A673 (cell line): ENCODE data around the gene STAB1. TPM values are rescaled to one million over a fixed set of nuclear protein-coding genes. Genes with fewer than 3 reads are reported as not detected.

ENCODE experiments used
- BruUV-seq: library from RNA; stranded (reverse); fragments of 400-500 nt; replicated peaks from 2 replicates; lab custom pipeline; 2021; lab: Mats Ljungman, UMichigan
- CTCF ChIA-PET: fragments of 300-600 bp; sonication (Branson Sonifier 250); formaldehyde crosslinking; loops from one replicate; lab custom pipeline; 2022; ENCODE audit warnings: antibody characterized with exemption; lab: Charles Lee
- POLR2A ChIA-PET: fragments of 300-600 bp; sonication (Branson Sonifier 250); formaldehyde crosslinking; loops from one replicate; lab custom pipeline; 2022; ENCODE audit warnings: antibody characterized with exemption; ENCODE audit not compliant: low non-redundant PET; lab: Charles Lee
- DNase-seq: peaks from one replicate; pipeline ENCODE4 v3.0.0-alpha.2; 2015; ENCODE audit warnings: low spot score
- H3K27ac ChIP-seq: fragments of 200-600 bp; sonication (generic); 2 replicates; pipeline ENCODE4 v1.5.1; 2016; ENCODE audit warnings: mixed run types, low read depth, mild to moderate bottlenecking, mixed read lengths, antibody characterized with exemption, low read length; ENCODE audit not compliant: poor library complexity, severe bottlenecking
- H3K27me3 ChIP-seq: fragments of 200-600 bp; sonication (generic); replicated peaks from 2 replicates; pipeline ENCODE4 v1.6.1; 2017; ENCODE audit warnings: mixed run types, low read depth, mild to moderate bottlenecking, mixed read lengths, antibody characterized with exemption, low read length; ENCODE audit not compliant: insufficient read depth, poor library complexity
- H3K36me3 ChIP-seq: fragments of 200-600 bp; sonication (generic); 2 replicates; pipeline ENCODE4 v1.6.1; 2016; ENCODE audit warnings: mixed run types, mild to moderate bottlenecking, mixed read lengths, antibody characterized with exemption, low read length; ENCODE audit not compliant: insufficient read depth, poor library complexity, severe bottlenecking
- H3K4me1 ChIP-seq: fragments of 200-600 bp; sonication (generic); 2 replicates; pipeline ENCODE4 v1.6.1; 2017; ENCODE audit warnings: mixed run types, mild to moderate bottlenecking, mixed read lengths, antibody characterized with exemption, low read length; ENCODE audit not compliant: insufficient read depth, poor library complexity, severe bottlenecking
- H3K4me3 ChIP-seq: fragments of 200-600 bp; sonication (generic); 2 replicates; pipeline ENCODE4 v1.5.1; 2016; ENCODE audit warnings: low read depth, mixed run types, mild to moderate bottlenecking, mixed read lengths, low read length; ENCODE audit not compliant: poor library complexity, severe bottlenecking
- H3K9me3 ChIP-seq: fragments of 200-600 bp; sonication (generic); 2 replicates; pipeline ENCODE4 v1.6.1; 2016; ENCODE audit warnings: mixed run types, low read depth, mild to moderate bottlenecking, mixed read lengths, antibody characterized with exemption, low read length; ENCODE audit not compliant: poor library complexity, severe bottlenecking
- EZH2 ChIP-seq: fragments of 200-600 bp; sonication (generic); IDR thresholded peaks from 2 replicates; pipeline ENCODE4 v1.6.1; 2017; ENCODE audit warnings: borderline replicate concordance, low read depth, mild to moderate bottlenecking, mixed read lengths, antibody characterized with exemption, low read length; ENCODE audit not compliant: poor library complexity, severe bottlenecking
- intact Hi-C: fragments of 100-400 bp; cut with micrococcal nuclease; formaldehyde crosslinking; loops from one replicate; pipeline ENCODE4 v1.10.0; 2022; ENCODE audit not compliant: unreplicated experiment
- total RNA-seq: library from RNA; stranded (reverse); gene quantifications from 2 replicates; pipeline ENCODE4 v1.2.3, GENCODE V29; 2021
- TF ChIP-seq, protein P1 (sequence below): fragments of 300-800, 200-600 bp; sonication (generic); conservative IDR thresholded peaks from 2 replicates; pipeline ENCODE4 v1.5.1; 2017; ENCODE audit warnings: low read depth, mild to moderate bottlenecking, antibody characterized with exemption, low read length, moderate library complexity, mixed read lengths

The STAB1 gene
- total RNA-seq, 1 experiment from 2014 or later: 0.41 TPM

DNA sequence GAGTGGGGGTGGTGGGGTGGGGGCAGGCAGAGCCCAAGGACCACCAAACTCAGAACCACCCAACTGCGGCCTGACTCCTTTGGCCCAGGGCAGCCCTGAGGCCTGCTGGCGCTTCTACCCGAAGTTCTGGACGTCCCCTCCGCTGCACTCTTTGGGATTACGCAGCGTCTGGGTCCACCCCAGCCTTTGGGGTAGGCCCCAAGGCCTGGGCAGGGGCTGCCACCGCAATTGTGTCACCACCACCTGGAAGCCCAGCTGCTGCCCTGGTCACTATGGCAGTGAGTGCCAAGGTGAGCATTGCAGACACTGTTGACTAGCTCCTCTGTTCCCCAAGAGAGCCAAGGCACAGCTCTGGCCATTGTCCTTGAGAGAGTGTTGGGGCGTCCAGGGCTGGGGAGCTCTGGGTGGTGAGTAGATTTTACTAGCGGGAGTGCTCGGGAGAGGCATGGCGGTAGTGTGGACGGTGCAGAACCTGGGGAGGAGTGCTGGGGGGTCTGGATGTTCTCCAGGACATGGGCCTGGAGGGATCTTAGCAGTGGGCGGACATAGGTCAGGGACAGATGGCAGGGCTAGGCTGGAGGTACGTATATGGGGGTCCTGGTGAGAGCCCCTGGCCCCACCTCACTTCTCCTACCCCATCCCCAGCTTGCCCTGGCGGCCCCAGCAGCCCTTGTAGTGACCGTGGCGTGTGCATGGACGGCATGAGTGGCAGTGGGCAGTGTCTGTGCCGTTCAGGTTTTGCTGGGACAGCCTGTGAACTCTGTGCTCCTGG lies 25.8 kb downstream of the STAB1 start:
- Histone ChIP-seq H3K27me3 (no peaks in the 10 kb centered on the region), H3K4me1 (peaks cover 5% of the 10 kb centered on the region), H3K4me3 (no peak overlapping the region), H3K27ac (no peak overlapping the region), H3K36me3 (peaks cover 9% of the 10 kb centered on the region), H3K9me3 (no peaks in the 10 kb centered on the region)
- BruUV-seq: no TSS peak
- no peak for DNase-seq
- CTCF ChIA-PET: no interaction called here
- intact Hi-C loops: no loop called here
- POLR2A ChIA-PET: no interaction called here
- TF ChIP-seq, protein P1, sequence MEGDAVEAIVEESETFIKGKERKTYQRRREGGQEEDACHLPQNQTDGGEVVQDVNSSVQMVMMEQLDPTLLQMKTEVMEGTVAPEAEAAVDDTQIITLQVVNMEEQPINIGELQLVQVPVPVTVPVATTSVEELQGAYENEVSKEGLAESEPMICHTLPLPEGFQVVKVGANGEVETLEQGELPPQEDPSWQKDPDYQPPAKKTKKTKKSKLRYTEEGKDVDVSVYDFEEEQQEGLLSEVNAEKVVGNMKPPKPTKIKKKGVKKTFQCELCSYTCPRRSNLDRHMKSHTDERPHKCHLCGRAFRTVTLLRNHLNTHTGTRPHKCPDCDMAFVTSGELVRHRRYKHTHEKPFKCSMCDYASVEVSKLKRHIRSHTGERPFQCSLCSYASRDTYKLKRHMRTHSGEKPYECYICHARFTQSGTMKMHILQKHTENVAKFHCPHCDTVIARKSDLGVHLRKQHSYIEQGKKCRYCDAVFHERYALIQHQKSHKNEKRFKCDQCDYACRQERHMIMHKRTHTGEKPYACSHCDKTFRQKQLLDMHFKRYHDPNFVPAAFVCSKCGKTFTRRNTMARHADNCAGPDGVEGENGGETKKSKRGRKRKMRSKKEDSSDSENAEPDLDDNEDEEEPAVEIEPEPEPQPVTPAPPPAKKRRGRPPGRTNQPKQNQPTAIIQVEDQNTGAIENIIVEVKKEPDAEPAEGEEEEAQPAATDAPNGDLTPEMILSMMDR: no peak
- no peak for TF ChIP-seq EZH2

DNA sequence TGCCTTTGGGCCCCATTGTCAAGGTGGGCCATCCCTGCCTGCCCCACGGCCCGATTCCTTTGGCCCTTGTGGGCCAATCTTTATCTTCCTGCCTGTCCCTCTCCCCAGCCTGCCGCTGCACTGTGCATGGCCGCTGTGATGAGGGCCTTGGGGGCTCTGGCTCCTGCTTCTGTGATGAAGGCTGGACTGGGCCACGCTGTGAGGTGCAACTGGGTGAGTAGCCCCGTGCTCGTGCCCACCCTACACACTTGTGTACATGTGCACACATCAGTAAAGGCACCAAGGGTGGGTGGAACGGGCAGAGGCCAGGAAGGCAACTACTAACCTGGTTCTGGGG lies 26.3 kb downstream of the STAB1 start:
- Histone ChIP-seq H3K36me3 (peaks cover 9% of the 10 kb centered on the region), H3K27me3 (no peaks in the 10 kb centered on the region), H3K4me3 (no peak overlapping the region), H3K9me3 (no peaks in the 10 kb centered on the region), H3K27ac (no peak overlapping the region), H3K4me1 (peaks cover 5% of the 10 kb centered on the region)
- ChIA-PET POLR2A (no interaction called here), CTCF (no interaction called here)
- no peak for DNase-seq
- no peak for TF ChIP-seq EZH2
- TF ChIP-seq, protein P1: no peak
- intact Hi-C loops: no loop called here
- no TSS peak for BruUV-seq

DNA sequence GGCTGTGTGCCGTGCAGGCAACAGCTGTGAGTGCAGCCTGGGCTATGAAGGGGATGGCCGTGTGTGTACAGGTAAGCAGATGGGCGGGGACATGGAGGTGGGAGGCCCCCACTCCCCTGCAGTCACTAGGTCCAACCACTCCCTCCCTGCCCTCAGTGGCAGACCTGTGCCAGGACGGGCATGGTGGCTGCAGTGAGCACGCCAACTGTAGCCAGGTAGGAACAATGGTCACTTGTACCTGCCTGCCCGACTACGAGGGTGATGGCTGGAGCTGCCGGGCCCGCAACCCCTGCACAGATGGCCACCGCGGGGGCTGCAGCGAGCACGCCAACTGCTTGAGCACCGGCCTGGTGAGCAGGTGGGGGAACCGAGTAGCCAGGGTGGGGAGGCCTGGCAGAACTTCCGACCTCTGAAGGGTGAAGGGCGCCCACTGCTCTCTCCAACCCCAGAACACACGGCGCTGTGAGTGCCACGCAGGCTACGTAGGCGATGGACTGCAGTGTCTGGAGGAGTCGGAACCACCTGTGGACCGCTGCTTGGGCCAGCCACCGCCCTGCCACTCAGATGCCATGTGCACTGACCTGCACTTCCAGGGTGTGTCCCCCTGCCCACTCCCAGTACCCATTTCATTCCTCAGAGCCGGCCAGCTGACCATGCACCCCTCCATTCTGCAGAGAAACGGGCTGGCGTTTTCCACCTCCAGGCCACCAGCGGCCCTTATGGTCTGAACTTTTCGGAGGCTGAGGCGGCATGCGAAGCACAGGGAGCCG lies 26.9 kb downstream of the STAB1 start:
- ChIA-PET POLR2A (no interaction called here), CTCF (no interaction called here)
- Histone ChIP-seq H3K4me3 (no peak overlapping the region), H3K9me3 (no peaks in the 10 kb centered on the region), H3K36me3 (peaks cover 9% of the 10 kb centered on the region), H3K4me1 (peaks cover 5% of the 10 kb centered on the region), H3K27ac (no peak overlapping the region), H3K27me3 (no peaks in the 10 kb centered on the region)
- BruUV-seq: no TSS peak
- TF ChIP-seq, protein P1: no peak
- no peak for TF ChIP-seq EZH2
- intact Hi-C loops: no loop called here
- no peak for DNase-seq
